Stomach (tissue), 19 donors: ENCODE data around the gene CCNH. TPM values are rescaled to one million over a fixed set of nuclear protein-coding genes. Genes with fewer than 3 reads are reported as not detected.

Experiments
- DNase-seq, 2 donors: peaks; one replicate each; pipeline versions ENCODE4 v3.0.0 to v3.0.0-alpha.2; 2013 to 2019
- H3K27ac ChIP-seq, 5 donors: fragments of 200-600 bp in 4 of 5; sonication (generic) in 4 of 5; one replicate each; pipeline ENCODE4 v1.5.1; 2013 to 2019; ENCODE audit warnings: mild to moderate bottlenecking in 1 of 5, moderate library complexity in 1 of 5
- H3K27me3 ChIP-seq, 3 donors: fragments of 200-600 bp; sonication (generic); one replicate each; pipeline ENCODE4 v1.5.1; 2017 to 2019; ENCODE audit warnings: mixed run types in 1 of 3
- H3K36me3 ChIP-seq, 4 donors: fragments of 200-600 bp; sonication (generic); 1 replicate in 3 of 4; 2 replicates in 1 of 4; pipeline ENCODE4 v1.5.1; 2016 to 2019
- H3K4me1 ChIP-seq, 4 donors: fragments of 200-600 bp; sonication (generic); one replicate each; pipeline ENCODE4 v1.5.1; 2016 to 2019
- H3K4me3 ChIP-seq, 4 donors: fragments of 200-600 bp; sonication (generic) in 3 of 4; one replicate each; pipeline ENCODE4 v1.5.1; 2016 to 2019; ENCODE audit warnings: mild to moderate bottlenecking in 1 of 4
- H3K9me3 ChIP-seq, 4 donors: fragments of 200-600 bp; sonication (generic); one replicate each; pipeline ENCODE4 v1.5.1; 2016 to 2019
- CTCF ChIP-seq, 7 experiments: fragments of 450-650 bp in 4 of 7; fragments of 200-600 bp in 3 of 7; sonication (generic) in 3 of 7; IDR thresholded peaks; one replicate each; pipeline ENCODE4 v1.5.1; 2016 to 2019; ENCODE audit warnings: antibody characterized with exemption in 7 of 7, control low read depth in 2 of 7, mild to moderate bottlenecking in 1 of 7
- EP300 ChIP-seq: sonication (generic); formaldehyde crosslinking; IDR thresholded peaks from one replicate; pipeline ENCODE4 v1.6.1; 2017; ENCODE audit warnings: antibody characterized with exemption
- POLR2A ChIP-seq, 4 donors: fragments of 450-650 bp; IDR thresholded peaks; one replicate each; pipeline ENCODE4 v1.6.1; 2016; ENCODE audit warnings: antibody characterized with exemption in 4 of 4, control low read depth in 2 of 4, mild to moderate bottlenecking in 1 of 4, moderate library complexity in 1 of 4
- POLR2AphosphoS5 ChIP-seq, 3 donors: sonication (generic); formaldehyde crosslinking; IDR thresholded peaks; one replicate each; pipeline ENCODE4 v1.6.1; 2016; ENCODE audit warnings: antibody characterized with exemption in 3 of 3
- WGBS, 5 donors: extraction: QIAGEN DNeasy Blood & Tissue Kit in 3 of 5; methylation state at CpG; one replicate each; pipeline versions ENCODE4 v1.1.5 to v1.1.7; 2013 to 2018; 5-methylcytosine and 5-hydroxymethylcytosine counted together
- intact Hi-C: fragments of 100-400 bp; cut with DNase I; formaldehyde crosslinking; loops from one replicate; pipeline ENCODE4 v1.15.1; 2023; ENCODE audit warnings: low total_unique reads
- long read RNA-seq, 10 donors: transcript quantifications; one replicate each; lab custom pipeline, GENCODE V29; 2026
- polyA plus RNA-seq, 3 donors: library from polyadenylated mRNA; stranded (reverse); fragments of 200-250 nt; gene quantifications; one replicate each; pipeline ENCODE4 v1.2.3, GENCODE V29; 2013
- total RNA-seq, 5 donors: library from RNA; depleted of rRNA; stranded (reverse); fragments of >200 nt; gene quantifications; one replicate each; pipeline versions ENCODE4 v1.1.0 to v1.2.3, GENCODE V29; 2014 to 2016
- donor health status: healthy with polysubstance abuse.
- donor health status: Bipolar disorder and iron deficiency.
- donor health status: healthy.

The CCNH gene
- total RNA-seq: 100 to 1,000 TPM in 4 of 5 donors, 10 to 100 TPM in 1; 84.0 to 219 (median 180) TPM
- polyA plus RNA-seq: 10 to 100 TPM; 30.4 to 46.9 (median 32.8) TPM
- long read RNA-seq, donor 1, partial matches to known transcripts: 0 of 2 reads
- long read RNA-seq, donor 1, other reads (novel, unspliced or antisense): 0 of 2 reads
- long read RNA-seq, donor 2, partial matches to known transcripts: 0 of 5 reads
- long read RNA-seq, donor 2, other reads (novel, unspliced or antisense): 0 of 5 reads
- long read RNA-seq, donor 3, partial matches to known transcripts: 0 of 5 reads
- long read RNA-seq, donor 3, other reads (novel, unspliced or antisense): 0 of 5 reads
- long read RNA-seq, donor 4: 0 reads
- long read RNA-seq, donor 5, transcript CCNH-201 (9 exons, 1,378 nt): major isoform, 8 of 11 reads
- long read RNA-seq, donor 5, partial matches to known transcripts: 0 of 11 reads
- long read RNA-seq, donor 5, other reads (novel, unspliced or antisense): 0 of 11 reads
- long read RNA-seq, donor 6, transcript CCNH-201 (9 exons, 1,378 nt): major isoform, 10 of 16 reads
- long read RNA-seq, donor 6, partial matches to known transcripts: 0 of 16 reads
- long read RNA-seq, donor 6, other reads (novel, unspliced or antisense): 0 of 16 reads
- long read RNA-seq, donor 7, transcript CCNH-201 (9 exons, 1,378 nt): major isoform, 7 of 11 reads
- long read RNA-seq, donor 7, partial matches to known transcripts: 0 of 11 reads
- long read RNA-seq, donor 7, other reads (novel, unspliced or antisense): 0 of 11 reads
- long read RNA-seq, donor 8, partial matches to known transcripts: 6 of 15 reads
- long read RNA-seq, donor 8, other reads (novel, unspliced or antisense): 0 of 15 reads
- long read RNA-seq, donor 9, transcript CCNH-201 (9 exons, 1,378 nt): major isoform, 5 of 12 reads
- long read RNA-seq, donor 9, partial matches to known transcripts: 5 of 12 reads
- long read RNA-seq, donor 9, other reads (novel, unspliced or antisense): 0 of 12 reads
- long read RNA-seq, donor 10, transcript CCNH-201 (9 exons, 1,378 nt): major isoform, 5 of 6 reads
- long read RNA-seq, donor 10, partial matches to known transcripts: 0 of 6 reads
- long read RNA-seq, donor 10, other reads (novel, unspliced or antisense): 0 of 6 reads

GRCh38 chr5:87412630-87413342 lies at the start of gene CCNH:
Gene CCNH (minus strand): TSS chr5:87412930. CDS start chr5:87412794, 136 bp downstream.
- peak; percentile 99 for DNase-seq
- Histone ChIP-seq H3K4me1 (peaks cover 11 to 43% (median 19%) of the 10 kb centered on the region in 4 donors), H3K4me3 (peak within 1 kb of the TSS; percentile 58 to 84 (median 62)), H3K27ac (peak within 1 kb of the TSS; percentile 93 to 99 (median 96)), H3K9me3 (no peaks in the 10 kb centered on the region), H3K27me3 (no peaks in the 10 kb centered on the region), H3K36me3 (peaks cover 11 to 27% (median 22%) of the 10 kb centered on the region in 4 donors)
- TF ChIP-seq POLR2AphosphoS5 (IDR thresholded peaks at IDR 0.05) (peak; percentile 99 to 100 (median 99)), CTCF (IDR thresholded peaks at IDR 0.05) (no peak), EP300 (peak; percentile 97), POLR2A (IDR thresholded peaks at IDR 0.05) (peak in 2 of 4 donors; percentile 91 to 93)
- intact Hi-C loops: no loop called here
- WGBS, 5 donors: 1 to 2% (median 1%) methylated on average over 25 to 46 of the region's 46 CpGs

GRCh38 chr5:87457706-87458105 lies 45.0 kb upstream of the CCNH start:
- TF ChIP-seq EP300: no peak
- no peak for TF ChIP-seq POLR2A (IDR thresholded peaks at IDR 0.05)
- TF ChIP-seq POLR2AphosphoS5 (IDR thresholded peaks at IDR 0.05): no peak
- TF ChIP-seq CTCF (IDR thresholded peaks at IDR 0.05): no peak
- intact Hi-C loops: no loop called here
- H3K9me3 ChIP-seq: no peaks in the 10 kb centered on the region
- no peaks in the 10 kb centered on the region for H3K4me1 ChIP-seq
- no peak for DNase-seq
- no peaks in the 10 kb centered on the region for H3K27me3 ChIP-seq
- no peak overlapping the region for H3K27ac ChIP-seq
- no peaks in the 10 kb centered on the region for H3K36me3 ChIP-seq
- H3K4me3 ChIP-seq: no peak overlapping the region

GRCh38 chr5:87453801-87454200 lies 41.1 kb upstream of the CCNH start:
- no peaks in the 10 kb centered on the region for H3K9me3 ChIP-seq
- H3K4me3 ChIP-seq: no peak overlapping the region
- WGBS, 5 donors: 85 to 98% (median 94%) methylated on average over 1 of the region's 1 CpG
- no peaks in the 10 kb centered on the region for H3K36me3 ChIP-seq
- no peak for DNase-seq
- H3K4me1 ChIP-seq: no peaks in the 10 kb centered on the region
- no peaks in the 10 kb centered on the region for H3K27me3 ChIP-seq
- H3K27ac ChIP-seq: no peak overlapping the region
- TF ChIP-seq POLR2A (IDR thresholded peaks at IDR 0.05): no peak
- TF ChIP-seq POLR2AphosphoS5 (IDR thresholded peaks at IDR 0.05): no peak
- TF ChIP-seq EP300: no peak
- no peak for TF ChIP-seq CTCF (IDR thresholded peaks at IDR 0.05)
- intact Hi-C loops: no loop called here
